Right ventricle myocardium inferior (tissue), 1 donor: ENCODE measurements around the gene TSC22D4. TPM values are rescaled to one million over a fixed set of nuclear protein-coding genes. Genes with fewer than 3 reads are reported as not detected.
"Not testable (repeated sequence)": the region's sequence is repeated elsewhere in the genome, so short reads cannot be mapped to it uniquely, and the experiment has no call there.

Experiments used
- ATAC-seq: fragments of 200-7000 bp; cut with Tn5 transposase; one replicate; pipeline ENCODE4 v1.9.1; 2020; ENCODE audit warnings: mild to moderate bottlenecking, moderate library complexity
- DNase-seq: peaks from one replicate; pipeline ENCODE4 v3.0.0; 2021; ENCODE audit errors: missing footprints
- intact Hi-C: fragments of 100-400 bp; cut with DNase I; formaldehyde crosslinking; loops from one replicate; pipeline ENCODE4 v1.11.0; 2022
- total RNA-seq: library from RNA; stranded (reverse); fragmentation: NEBNext Ultra II Directional; extraction: Animal tissue kit (Norgen Biotek cat#: 25700); gene quantifications from one replicate; pipeline ENCODE4 v1.2.1, GENCODE V29; 2021
- donor health status: DM: no; HTN: yes; CAD: no; lungs with severe emphysema.

TSC22D4 gene
- total RNA-seq, 1 donor from 2014 or later, result 50.3 TPM

- intact Hi-C loops, ATAC-seq, DNase-seq: not testable (repeated sequence)
Observed at GRCh38 chr7:100500743-100501142, 21.7 kb upstream of the TSC22D4 start.

- intact Hi-C loops, result no loop called here
- no peak for DNase-seq
- ATAC-seq, result no peak
Observed at GRCh38 chr7:100496509-100496908, 17.5 kb upstream of the TSC22D4 start.

GRCh38 chr7:100493476-100494264, 14.7 kb upstream of the TSC22D4 start:
- intact Hi-C loops, result no loop called here
- DNase-seq, result no peak
- ATAC-seq, result peak; percentile 42

- DNase-seq (no peak), ATAC-seq (no peak)
- intact Hi-C loops, result no loop called here
Observed at GRCh38 chr7:100492738-100493475, 13.9 kb upstream of the TSC22D4 start.

GRCh38 chr7:100491192-100491578, 12.2 kb upstream of the TSC22D4 start:
- DNase-seq (no peak), ATAC-seq (no peak)
- intact Hi-C loops, result no loop called here

GRCh38 chr7:100490483-100491191, 11.6 kb upstream of the TSC22D4 start:
- intact Hi-C loops, result no loop called here
- no peak for ATAC-seq
- no peak for DNase-seq

- no peak for DNase-seq
- no peak for ATAC-seq
- intact Hi-C loops, result no loop called here
Observed at GRCh38 chr7:100489824-100490223, 10.8 kb upstream of the TSC22D4 start.

- DNase-seq, result no peak
- no peak for ATAC-seq
- intact Hi-C loops, result no loop called here
Observed at GRCh38 chr7:100489121-100489520, 10.1 kb upstream of the TSC22D4 start.

- intact Hi-C loops, result no loop called here
- no peak for DNase-seq
- ATAC-seq, result no peak
Observed at GRCh38 chr7:100488333-100489095, 9.5 kb upstream of the TSC22D4 start.

GRCh38 chr7:100486753-100487446, 7.9 kb upstream of the TSC22D4 start:
- DNase-seq (peak; percentile 43), ATAC-seq (no peak)
- intact Hi-C loops, result no loop called here

- DNase-seq (peak; percentile 48), ATAC-seq (no peak)
- intact Hi-C loops, result no loop called here
Observed at GRCh38 chr7:100486111-100486636, 7.2 kb upstream of the TSC22D4 start.

- intact Hi-C loops, result no loop called here
- DNase-seq (peak; percentile 23), ATAC-seq (no peak)
Observed at GRCh38 chr7:100485471-100485876, 6.5 kb upstream of the TSC22D4 start.

- intact Hi-C loops, result no loop called here
Observed at GRCh38 chr7:100484673-100485045, 5.6 kb upstream of the TSC22D4 start.

GRCh38 chr7:100483722-100484672, 5.0 kb upstream of the TSC22D4 start, which contains the start of gene NYAP1:
Gene NYAP1 (plus strand): TSS chr7:100483927. CDS start chr7:100485312, 1,385 bp downstream.
- intact Hi-C loops, result loop anchor here (1.0 to 2.0 kb wide), 2 partner anchors 19 to 55 kb away; partner anchors contain the start of gene AGFG2
- no peak for DNase-seq
- peak; percentile 62 for ATAC-seq

More at GRCh38 chr7:100484673-100485045, 5.6 kb upstream of the TSC22D4 start:
- no peak for ATAC-seq
- DNase-seq, result no peak

GRCh38 chr7:100483090-100483721, 4.2 kb upstream of the TSC22D4 start:
- ATAC-seq (peak; percentile 59), DNase-seq (peak; percentile 86)
- intact Hi-C loops, result loop anchor here (1.0 to 2.0 kb wide), 2 partner anchors 18 to 56 kb away; partner anchors contain the start of gene AGFG2

GRCh38 chr7:100482728-100483089, 3.7 kb upstream of the TSC22D4 start:
- ATAC-seq (no peak), DNase-seq (no peak)
- intact Hi-C loops, result loop anchor here (1.0 to 2.0 kb wide), 2 partner anchors 17 to 56 kb away; partner anchors contain the start of gene AGFG2
